ENCODE data around the gene UBXN2A. TPM values are rescaled to one million over a fixed set of nuclear protein-coding genes. Genes with fewer than 3 reads are reported as not detected.

The UBXN2A gene
- total and polyA plus RNA-seq, 10 of the 15 experiments (the other 5 are each of a cell fraction or from before 2014, with no cell fraction given), result 3.7 to 23.5 (median 14.6) TPM

- H4K20me1 ChIP-seq (ENCODE audit: control insufficient read depth, insufficient read depth), result no peaks in the 10 kb centered on the region
- RAD21 ChIA-PET (ENCODE audit: unreplicated experiment), result no interaction called here
- FAIRE-seq, result no peak
Observed at GRCh38 chr2:24024018-24024417, 83.8 kb downstream of the UBXN2A start.

More at GRCh38 chr2:24024018-24024417, 83.8 kb downstream of the UBXN2A start:
- Histone ChIP-seq H3K4me3 (no peak overlapping the region), H3K9me3 (replicated peaks; ENCODE audit: control insufficient read depth, insufficient read depth, low read length) (no peaks in the 10 kb centered on the region), H3K9ac (ENCODE audit: control insufficient read depth, insufficient read depth, low read length) (no peak overlapping the region), H3K4me1 (ENCODE audit: control insufficient read depth, insufficient read depth, low read length) (no peaks in the 10 kb centered on the region), H3K4me2 (ENCODE audit: control insufficient read depth, insufficient read depth) (no peak overlapping the region), H2AFZ (ENCODE audit: control insufficient read depth, low read depth, low read length) (no peak overlapping the region), H3K36me3 (ENCODE audit: control insufficient read depth in 2 of 2, insufficient read depth in 2 of 2, low read length in 1 of 2) (peaks cover 0 to 8% of the 10 kb centered on the region in 2 experiments; a peak in 3 of 4 replicates), H3K27ac (ENCODE audit: control insufficient read depth, insufficient read depth) (no peak overlapping the region), H3K27me3 (replicated peaks in 1 of 2; ENCODE audit: control insufficient read depth in 2 of 2, insufficient read depth in 2 of 2, low read length in 1 of 2) (no peaks in the 10 kb centered on the region), H3K79me2 (ENCODE audit: control insufficient read depth, insufficient read depth, low read length) (no peaks in the 10 kb centered on the region)
- CTCF ChIA-PET, result no interaction called here
- WGBS (ENCODE audit: insufficient coverage, insufficient replicate concordance, low lambda C conversion rate, missing lambda C conversion rate), result 96% methylated on average over 8 of the region's 12 CpGs
- BruUV-seq (replicated peaks), result no TSS peak
- no peak for DNase-seq (ENCODE audit: low read depth, low spot score)
- SMC1A ChIA-PET (ENCODE audit: uncharacterized antibody, unreplicated experiment), result no interaction called here
- TF ChIP-seq ATF7 (IDR thresholded peaks at IDR 0.05; ENCODE audit: low read depth), result no peak
- TF ChIP-seq CHD4 (IDR thresholded peaks at IDR 0.05), result no peak
- no peak for TF ChIP-seq PBX3 (IDR thresholded peaks at IDR 0.05; ENCODE audit: insufficient replicate concordance, low read depth, low read length)
- TF ChIP-seq SMARCA5 (IDR thresholded peaks at IDR 0.05), result no peak
- no peak for TF ChIP-seq FOXM1 (IDR thresholded peaks at IDR 0.05; ENCODE audit: low read depth, low read length)
- no peak for TF ChIP-seq ZNF687 (IDR thresholded peaks at IDR 0.05)
- intact Hi-C loops (cut with micrococcal nuclease; ENCODE audit: unreplicated experiment) (no loop called here), in situ Hi-C loops (cut with MboI) (no loop called here)
- no peak for ATAC-seq
- POLR2A ChIA-PET, result no interaction called here
